M059J (cell line): ENCODE measurements around the gene ASB18. TPM values are rescaled to one million over a fixed set of nuclear protein-coding genes. Genes with fewer than 3 reads are reported as not detected.
A peak's percentile ranks its signal among the peaks of the same experiment; 100 is the strongest.

ENCODE experiments used
- DNase-seq: peaks from one replicate; pipeline ENCODE4 v3.0.0-alpha.2; 2012; ENCODE audit warnings: low read depth
- total RNA-seq: library from RNA; depleted of rRNA; stranded (reverse); fragments of >200 nt; shearing (Covaris generic); gene quantifications from 2 replicates; pipeline ENCODE4 v1.2.3, GENCODE V29; 2014

Gene ASB18
- total RNA-seq, 1 experiment from 2014 or later: 0.30 TPM

DNA sequence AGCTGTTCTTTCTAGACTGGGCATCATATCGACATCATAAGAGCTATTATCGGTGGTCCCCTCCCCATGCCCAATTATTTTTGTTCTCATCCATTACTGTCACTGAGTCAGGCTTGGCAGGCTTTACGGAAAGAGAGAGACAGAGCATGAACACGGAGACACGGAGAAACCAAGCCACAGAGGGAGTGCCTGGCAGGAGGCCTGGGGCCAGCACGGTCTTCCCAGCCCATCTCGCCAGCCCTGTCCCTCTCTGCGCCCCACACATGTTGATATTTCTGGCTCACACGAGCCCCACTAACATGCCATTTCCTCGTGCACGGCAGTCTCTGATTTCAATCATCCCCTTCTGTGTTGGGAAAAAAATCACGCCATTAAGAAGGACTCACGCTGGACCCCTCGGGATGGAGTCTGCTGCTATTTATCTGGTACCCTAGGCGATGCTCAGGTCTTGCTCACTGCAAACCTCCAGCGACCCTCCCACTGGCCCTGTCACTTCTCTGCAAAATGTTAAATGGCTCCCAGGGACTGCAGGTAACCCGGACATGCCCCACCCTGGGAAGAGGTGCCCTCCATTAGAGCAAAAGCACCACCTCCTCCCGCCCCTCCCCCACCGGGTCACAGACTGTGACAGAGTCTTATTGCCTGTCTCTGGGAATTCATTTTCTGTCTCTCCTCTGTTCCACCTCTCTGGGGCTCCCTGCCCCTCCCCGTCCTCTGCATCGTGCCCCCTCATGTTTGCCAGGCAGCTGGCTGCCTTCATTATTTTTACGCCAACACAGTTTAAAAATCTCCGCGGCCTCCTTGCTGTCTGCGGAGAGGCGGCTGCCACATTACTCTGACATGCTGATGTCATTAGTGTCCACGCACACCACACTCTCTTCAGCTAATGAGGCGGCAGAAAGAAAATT is 55.9 kb downstream of the ASB18 start:
- no peak for DNase-seq

GRCh38 chr2:236207472-236207871 is 56.7 kb downstream of the ASB18 start:
- DNase-seq: no peak

GRCh38 chr2:236205867-236206645 is 58.1 kb downstream of the ASB18 start:
- peak; percentile 16 for DNase-seq

DNA sequence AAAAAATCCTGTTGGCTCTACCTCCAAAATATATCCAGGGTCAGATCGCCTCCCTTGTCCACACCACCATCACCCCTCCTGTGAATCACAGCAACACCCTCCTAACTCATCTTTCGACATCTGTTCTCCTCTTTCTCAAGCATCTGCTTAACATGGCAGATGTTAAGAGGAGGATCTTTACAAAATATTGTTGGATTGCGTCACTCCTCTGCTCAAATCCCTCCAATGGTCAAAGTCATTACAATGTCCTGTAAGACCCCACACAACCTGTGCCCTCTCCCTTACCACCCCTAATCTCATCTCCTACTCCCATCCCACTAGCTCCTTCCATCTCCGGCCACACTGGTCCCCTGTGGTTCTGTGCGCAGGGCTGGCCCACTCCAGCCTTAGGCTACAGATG is 59.3 kb downstream of the ASB18 start:
- no peak for DNase-seq

- DNase-seq: no peak
Measured at GRCh38 chr2:236200378-236200777, 63.8 kb downstream of the ASB18 start.

DNA sequence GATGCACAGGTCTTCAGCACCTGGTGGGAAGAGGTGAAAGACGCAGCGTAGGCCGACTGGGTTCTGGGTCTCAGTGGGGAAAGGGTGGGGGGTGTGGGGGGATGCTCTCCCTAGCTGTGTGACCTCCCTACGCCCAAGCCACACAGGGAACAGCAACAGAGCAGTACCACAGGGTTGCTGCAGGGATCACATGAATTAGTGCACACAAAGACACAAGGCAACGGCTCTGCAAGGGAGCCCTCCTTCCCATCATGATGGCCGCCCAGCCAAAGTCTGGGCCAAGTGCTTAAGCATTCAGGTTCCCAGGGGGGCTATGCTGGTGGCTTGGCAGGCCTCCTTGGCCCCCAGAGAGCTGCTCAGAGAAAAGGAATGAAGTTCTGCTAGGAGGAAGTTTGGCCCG is 67.8 kb downstream of the ASB18 start:
- DNase-seq: no peak

- no peak for DNase-seq
Measured at GRCh38 chr2:236195726-236196125, 68.5 kb downstream of the ASB18 start.

DNA sequence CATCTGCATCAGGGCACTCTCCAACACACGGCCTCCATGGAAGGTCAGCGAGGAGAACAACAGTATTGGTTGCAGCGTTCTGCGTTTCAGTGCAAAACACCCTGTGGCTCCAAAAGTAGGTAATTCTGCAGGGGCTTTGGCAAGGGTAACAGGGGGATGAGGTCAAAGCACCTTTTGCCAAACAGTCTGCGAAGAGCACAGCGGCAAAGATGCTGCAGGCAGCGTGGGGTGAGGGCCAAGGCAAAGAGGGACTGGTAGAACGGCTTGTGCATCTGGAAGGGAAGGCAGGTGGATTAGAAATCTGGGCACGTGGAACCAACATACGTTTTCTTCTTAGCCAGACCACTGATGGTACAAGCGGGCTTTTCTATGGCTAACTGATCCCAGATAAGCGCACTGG is 69.4 kb downstream of the ASB18 start:
- no peak for DNase-seq

- DNase-seq: no peak
Measured at GRCh38 chr2:236193026-236193425, 71.2 kb downstream of the ASB18 start.

DNA sequence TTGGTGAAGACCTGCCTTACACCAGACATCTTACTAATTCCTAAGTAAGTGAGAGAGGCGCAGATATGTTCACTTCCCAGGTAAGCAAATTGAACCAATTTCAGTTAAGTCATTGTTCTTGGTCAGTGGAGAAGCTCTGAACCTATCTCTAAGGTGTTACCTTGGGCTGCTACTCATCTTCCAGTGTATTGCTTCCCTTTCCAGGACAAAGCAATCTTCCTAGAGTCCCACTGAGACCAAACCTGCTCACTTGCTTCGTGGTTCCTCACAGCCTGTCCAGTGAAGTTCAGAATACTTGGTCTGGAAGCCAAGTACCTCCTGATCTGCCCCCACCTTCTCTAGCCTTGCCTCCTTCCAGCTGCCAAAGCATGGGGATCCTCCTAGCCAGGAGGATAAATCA is 73.5 kb downstream of the ASB18 start:
- DNase-seq: no peak

DNA sequence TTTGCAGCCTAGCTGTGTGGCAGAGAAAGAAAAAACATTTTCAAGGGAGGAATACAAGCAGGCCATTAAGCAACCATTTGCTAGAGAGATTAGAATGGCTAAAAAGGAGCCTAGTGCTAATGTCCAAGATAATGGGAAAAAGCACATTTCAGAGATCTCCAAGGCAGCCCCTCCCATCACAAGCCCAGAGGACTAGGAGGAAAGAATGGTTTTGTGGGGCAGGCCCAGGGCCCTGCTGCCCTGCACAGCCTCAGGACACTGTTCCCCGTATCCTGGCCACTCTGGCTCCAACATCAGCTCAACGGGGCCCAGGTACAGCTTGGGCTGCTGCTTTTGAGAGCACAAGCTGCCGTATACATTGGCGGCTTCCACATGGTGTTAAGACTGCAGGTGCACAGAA is 79.5 kb downstream of the ASB18 start:
- no peak for DNase-seq

DNA sequence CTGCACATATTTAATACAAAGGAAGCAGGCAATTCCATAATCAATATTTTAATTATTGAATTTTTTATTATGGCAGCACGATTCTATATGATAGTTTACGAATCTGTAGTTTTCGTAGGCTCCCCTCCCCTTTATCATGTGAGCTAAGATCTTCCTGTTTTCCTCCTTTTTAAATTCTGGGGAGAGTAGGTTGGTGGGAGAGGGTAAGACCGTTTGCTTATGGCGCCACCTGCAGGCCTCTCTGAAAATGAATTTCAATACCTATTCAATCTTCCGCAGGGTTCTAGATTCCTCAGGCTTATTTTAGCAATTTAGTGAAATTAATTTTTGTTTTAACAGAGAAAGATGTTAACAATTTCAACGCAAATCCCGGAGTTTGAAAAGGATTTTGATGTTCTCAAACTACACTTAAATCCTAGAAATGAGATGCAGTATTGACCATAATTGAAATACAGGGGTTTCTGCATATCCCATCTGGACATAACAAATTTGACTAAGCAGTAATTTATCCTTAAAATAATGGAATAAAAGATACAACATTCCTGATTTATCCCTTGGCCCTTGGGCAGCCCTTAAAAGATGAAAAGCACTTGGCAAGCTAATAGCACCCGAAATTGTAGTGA is 83.3 kb downstream of the ASB18 start:
- DNase-seq: peak; percentile 64

GRCh38 chr2:236180076-236180816 is 84.0 kb downstream of the ASB18 start:
- peak; percentile 74 for DNase-seq

DNA sequence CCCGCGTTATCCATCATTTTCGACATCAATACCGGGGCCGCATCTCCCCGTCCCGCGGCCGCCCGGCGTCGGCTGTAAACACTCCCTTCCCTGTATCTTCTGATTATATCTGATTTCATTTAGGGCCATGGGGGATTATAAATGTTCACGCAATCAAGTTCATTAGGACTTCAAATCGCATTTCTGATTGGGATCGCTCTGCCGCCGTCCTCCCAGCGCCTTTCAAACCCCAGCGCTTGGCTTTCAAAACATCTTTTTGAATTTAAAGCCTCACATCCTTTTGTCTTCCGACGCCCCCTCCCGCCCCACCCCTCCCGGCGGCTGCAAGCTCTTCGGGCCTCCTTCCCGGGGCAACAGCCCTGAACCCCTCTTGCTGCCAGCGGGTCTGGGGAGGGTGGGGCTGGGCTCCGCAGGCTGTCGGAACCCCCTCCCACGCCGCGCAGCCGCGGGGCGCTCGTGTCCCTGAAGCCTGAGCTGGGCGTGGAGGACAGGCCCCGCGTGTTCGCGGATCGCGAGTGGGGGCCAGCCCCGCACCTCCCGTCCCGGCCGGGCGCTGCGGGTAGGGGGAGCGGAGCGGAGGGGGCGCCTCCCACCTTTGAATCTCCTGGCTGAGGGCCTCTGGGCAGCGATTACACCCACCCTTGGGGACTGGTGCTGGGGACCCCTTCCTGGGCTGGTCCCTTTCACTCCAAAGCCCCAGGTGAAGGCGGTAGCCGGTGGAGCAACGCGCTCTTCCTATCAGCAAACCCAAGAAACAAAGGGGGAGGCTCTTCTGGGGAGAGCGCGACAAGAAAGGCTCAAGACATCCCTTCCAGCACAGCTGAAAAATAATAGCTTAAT is 84.8 kb downstream of the ASB18 start:
- DNase-seq: peak; percentile 55

DNA sequence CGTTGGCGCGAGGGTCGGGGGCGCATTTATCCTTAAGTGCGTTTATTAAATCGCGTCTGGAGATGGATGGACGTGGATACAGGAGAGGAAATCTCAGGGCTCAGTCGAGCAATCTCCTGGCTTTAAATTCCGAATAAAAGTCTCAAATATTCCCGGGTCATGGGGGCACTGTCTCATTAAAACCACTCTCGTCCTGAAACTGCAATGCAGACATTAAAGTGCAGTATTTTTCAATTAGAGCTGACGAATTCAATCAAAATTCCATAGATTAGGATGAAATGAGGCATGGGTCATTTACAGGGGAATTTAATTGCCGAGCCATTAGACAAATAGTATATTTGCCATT is 85.3 kb downstream of the ASB18 start:
- DNase-seq: peak; percentile 34

DNA sequence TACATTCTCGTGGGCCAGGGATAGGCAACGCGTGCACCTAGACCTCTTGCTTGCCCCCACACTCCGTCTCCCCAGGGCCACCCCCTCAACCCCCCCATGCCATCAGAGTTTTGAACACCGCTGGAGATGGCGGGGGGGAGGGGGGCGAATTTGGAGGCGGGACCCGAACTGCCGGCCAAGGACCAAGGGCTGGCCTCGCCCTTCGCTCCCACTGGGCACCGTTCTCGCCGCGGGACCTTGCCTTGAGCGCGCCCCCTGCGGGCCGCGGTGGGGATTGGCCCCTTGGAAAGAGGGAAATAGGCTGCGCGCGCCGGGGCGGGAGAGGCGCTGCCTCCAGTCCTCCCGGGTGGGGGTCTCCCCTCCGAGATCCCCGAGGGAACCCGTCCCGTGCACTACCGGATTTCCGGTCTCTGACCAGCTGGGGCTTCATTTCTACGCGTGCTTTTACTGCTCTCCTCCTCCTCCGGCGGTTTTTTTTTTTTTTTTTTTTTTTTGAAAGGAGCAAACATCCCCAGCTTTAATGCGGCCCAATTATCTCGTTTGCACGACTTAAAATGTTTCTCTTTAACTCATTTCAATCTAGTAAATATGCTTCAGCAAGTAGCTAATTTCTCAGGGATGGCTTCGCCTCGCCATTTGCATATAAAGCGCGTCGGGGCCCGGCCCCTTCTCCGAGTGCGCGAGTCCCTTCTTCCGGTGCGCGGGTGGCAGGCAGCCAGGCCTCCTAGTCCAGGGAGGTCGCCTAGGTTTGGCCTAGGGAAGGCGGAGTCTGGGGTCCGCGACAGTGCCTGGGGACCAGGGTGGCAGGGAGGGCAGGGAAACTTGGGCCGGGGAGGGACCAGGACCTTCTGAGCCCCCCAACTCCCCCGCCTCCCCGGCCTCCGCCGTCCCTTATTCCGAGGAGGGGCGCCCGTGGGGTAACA is 86.0 kb downstream of the ASB18 start:
- peak; percentile 57 for DNase-seq

DNA sequence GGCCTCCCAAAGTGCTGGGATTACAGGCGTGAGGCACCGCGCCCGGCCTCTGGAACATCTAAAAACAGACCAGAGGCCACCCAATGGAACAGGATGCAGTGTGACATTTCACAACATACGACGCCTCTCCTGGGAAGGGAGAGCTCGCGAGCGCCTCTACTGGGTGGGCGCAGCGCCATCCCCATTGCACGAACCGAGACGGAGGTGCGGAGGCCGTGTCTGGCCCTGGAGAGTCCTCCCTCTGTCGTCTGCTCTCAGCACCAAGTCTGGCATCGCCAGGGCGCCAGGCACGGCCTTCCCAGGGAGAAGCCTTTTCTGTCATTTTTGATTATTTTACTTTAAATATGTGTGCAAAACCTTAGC is 86.6 kb downstream of the ASB18 start:
- DNase-seq: no peak

GRCh38 chr2:236176951-236177350 is 87.3 kb downstream of the ASB18 start:
- no peak for DNase-seq

- DNase-seq: no peak
Measured at GRCh38 chr2:236176417-236176816, 87.8 kb downstream of the ASB18 start.
